Esophagus muscularis mucosa (tissue), 4 donors: ENCODE results near the gene B4GALT6. TPM values are rescaled to one million over a fixed set of nuclear protein-coding genes. Genes with fewer than 3 reads are reported as not detected.

Experiments used
- DNase-seq: peaks from one replicate; pipeline ENCODE4 v3.0.0-alpha.2; 2017; ENCODE audit errors: extremely low spot score
- H3K27ac ChIP-seq, 4 donors: fragments of 200-600 bp; sonication (generic); replicated peaks in 1 of 4; 1 replicate in 3 of 4; 2 replicates in 1 of 4; pipeline ENCODE4 v1.5.1; 2016 to 2019; ENCODE audit warnings: mild to moderate bottlenecking in 1 of 4
- H3K27me3 ChIP-seq, 4 donors: fragments of 200-600 bp; sonication (generic); one replicate each; pipeline versions ENCODE4 v1.5.1 to v1.6.0; 2016 to 2019
- H3K36me3 ChIP-seq, 4 donors: fragments of 200-600 bp; sonication (generic); one replicate each; pipeline ENCODE4 v1.5.1; 2016 to 2019
- H3K4me1 ChIP-seq, 4 donors: fragments of 200-600 bp; sonication (generic); one replicate each; pipeline ENCODE4 v1.5.1; 2016 to 2019
- H3K4me3 ChIP-seq, 4 donors: fragments of 200-600 bp; sonication (generic); 1 replicate in 2 of 4; 2 replicates in 2 of 4; pipeline ENCODE4 v1.5.1; 2016 to 2019; ENCODE audit warnings: mild to moderate bottlenecking in 4 of 4, moderate library complexity in 1 of 4
- H3K9me3 ChIP-seq, 4 donors: fragments of 200-600 bp; sonication (generic); 1 replicate in 3 of 4; 2 replicates in 1 of 4; pipeline ENCODE4 v1.5.1; 2016 to 2019
- EP300 ChIP-seq: sonication (generic); formaldehyde crosslinking; IDR thresholded peaks from one replicate; pipeline ENCODE4 v1.6.1; 2017; ENCODE audit warnings: antibody characterized with exemption
- POLR2A ChIP-seq: fragments of 450-650 bp; IDR thresholded peaks from one replicate; pipeline ENCODE4 v1.6.1; 2017; ENCODE audit warnings: antibody characterized with exemption, moderate library complexity, mild to moderate bottlenecking, low read depth
- POLR2AphosphoS5 ChIP-seq, 2 donors: sonication (generic); formaldehyde crosslinking; IDR thresholded peaks; one replicate each; pipeline ENCODE4 v1.6.1; 2017; ENCODE audit warnings: antibody characterized with exemption in 2 of 2
- WGBS: methylation state at CpG from one replicate; pipeline ENCODE4 v1.1.5; 2018; 5-methylcytosine and 5-hydroxymethylcytosine counted together
- intact Hi-C: fragments of 100-400 bp; cut with DNase I; formaldehyde crosslinking; loops from one replicate; pipeline ENCODE4 v1.15.1; 2023
- total RNA-seq, 4 donors: library from RNA; depleted of rRNA; stranded (reverse); fragments of >200 nt; gene quantifications; one replicate each; pipeline versions ENCODE4 v1.1.0 to v1.2.1, GENCODE V29; 2016
- TF ChIP-seq, protein P1 (sequence below), 3 experiments: fragments of 200-600 bp in 2 of 3; fragments of 450-650 bp in 1 of 3; sonication (generic) in 2 of 3; IDR thresholded peaks; one replicate each; pipeline ENCODE4 v1.5.1; 2017 to 2019; ENCODE audit warnings: antibody characterized with exemption in 3 of 3, mild to moderate bottlenecking in 2 of 3, moderate library complexity in 1 of 3

Gene B4GALT6
- total RNA-seq, 4 donors from 2014 or later = 4.5 to 12.0 (median 8.0) TPM

- 95% methylated on average over 3 of the region's 3 CpGs for WGBS
- no peak overlapping the region for H3K4me3 ChIP-seq
- no peaks in the 10 kb centered on the region for H3K4me1 ChIP-seq
- no peaks in the 10 kb centered on the region for H3K27me3 ChIP-seq
- H3K36me3 ChIP-seq = no peaks in the 10 kb centered on the region
- peaks cover 0 to 6% (median 0%) of the 10 kb centered on the region in 4 donors for H3K9me3 ChIP-seq
- TF ChIP-seq POLR2A = no peak
- TF ChIP-seq EP300 = no peak
- TF ChIP-seq POLR2AphosphoS5 (IDR thresholded peaks at IDR 0.05) = no peak
- TF ChIP-seq, protein P1, sequence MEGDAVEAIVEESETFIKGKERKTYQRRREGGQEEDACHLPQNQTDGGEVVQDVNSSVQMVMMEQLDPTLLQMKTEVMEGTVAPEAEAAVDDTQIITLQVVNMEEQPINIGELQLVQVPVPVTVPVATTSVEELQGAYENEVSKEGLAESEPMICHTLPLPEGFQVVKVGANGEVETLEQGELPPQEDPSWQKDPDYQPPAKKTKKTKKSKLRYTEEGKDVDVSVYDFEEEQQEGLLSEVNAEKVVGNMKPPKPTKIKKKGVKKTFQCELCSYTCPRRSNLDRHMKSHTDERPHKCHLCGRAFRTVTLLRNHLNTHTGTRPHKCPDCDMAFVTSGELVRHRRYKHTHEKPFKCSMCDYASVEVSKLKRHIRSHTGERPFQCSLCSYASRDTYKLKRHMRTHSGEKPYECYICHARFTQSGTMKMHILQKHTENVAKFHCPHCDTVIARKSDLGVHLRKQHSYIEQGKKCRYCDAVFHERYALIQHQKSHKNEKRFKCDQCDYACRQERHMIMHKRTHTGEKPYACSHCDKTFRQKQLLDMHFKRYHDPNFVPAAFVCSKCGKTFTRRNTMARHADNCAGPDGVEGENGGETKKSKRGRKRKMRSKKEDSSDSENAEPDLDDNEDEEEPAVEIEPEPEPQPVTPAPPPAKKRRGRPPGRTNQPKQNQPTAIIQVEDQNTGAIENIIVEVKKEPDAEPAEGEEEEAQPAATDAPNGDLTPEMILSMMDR (IDR thresholded peaks at IDR 0.05) = no peak
- no peak overlapping the region for H3K27ac ChIP-seq
- intact Hi-C loops = no loop called here
- DNase-seq = no peak
These were observed 11.6 kb upstream of the B4GALT6 start for GRCh38 chr18:31695989-31696388.

DNA sequence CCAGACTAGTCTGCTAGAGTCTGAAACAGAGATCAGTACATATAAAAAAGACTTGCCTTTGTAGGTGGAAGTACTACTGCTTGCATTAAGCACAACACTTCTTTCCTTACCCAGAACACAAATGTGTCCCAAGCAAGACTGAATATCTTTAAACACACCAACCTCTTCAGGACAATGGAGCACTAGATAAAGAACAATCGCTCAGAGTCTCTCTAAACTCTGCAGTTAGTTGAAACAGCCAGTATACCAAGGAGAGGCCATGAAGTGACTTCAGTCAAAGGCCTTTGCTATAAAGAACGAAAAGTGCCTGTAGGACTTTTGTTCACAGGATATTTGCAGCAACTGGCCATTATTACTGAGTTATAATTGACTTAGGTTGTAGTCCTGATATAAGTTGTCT is 9.9 kb upstream of the B4GALT6 start:
- DNase-seq = no peak
- 86% methylated on average over 2 of the region's 2 CpGs for WGBS
- H3K27ac ChIP-seq = no peak overlapping the region
- H3K4me3 ChIP-seq = no peak overlapping the region
- TF ChIP-seq POLR2AphosphoS5 (IDR thresholded peaks at IDR 0.05) (no peak), POLR2A (no peak), EP300 (no peak)
- no peaks in the 10 kb centered on the region for H3K27me3 ChIP-seq
- intact Hi-C loops = no loop called here
- H3K36me3 ChIP-seq = no peaks in the 10 kb centered on the region
- H3K9me3 ChIP-seq = peaks cover 0 to 6% (median 0%) of the 10 kb centered on the region in 4 donors
- H3K4me1 ChIP-seq = no peaks in the 10 kb centered on the region

- Histone ChIP-seq H3K4me1 (peaks cover 3 to 26% (median 16%) of the 10 kb centered on the region in 4 donors), H3K27ac (no peak overlapping the region), H3K36me3 (no peaks in the 10 kb centered on the region), H3K9me3 (no peaks in the 10 kb centered on the region), H3K27me3 (no peaks in the 10 kb centered on the region), H3K4me3 (no peak overlapping the region)
- TF ChIP-seq, protein P1 (IDR thresholded peaks at IDR 0.05) = no peak
- TF ChIP-seq POLR2A = no peak
- no peak for TF ChIP-seq POLR2AphosphoS5 (IDR thresholded peaks at IDR 0.05)
- no peak for TF ChIP-seq EP300
- intact Hi-C loops = loop anchor here (5.0 kb wide), 1 partner anchor 34 kb away; no protein-coding TSS in a partner anchor
- DNase-seq = no peak
- 68% methylated on average over 2 of the region's 2 CpGs for WGBS
These were observed 4.2 kb upstream of the B4GALT6 start for GRCh38 chr18:31688606-31689005.

- Histone ChIP-seq H3K4me3 (no peak overlapping the region), H3K9me3 (no peaks in the 10 kb centered on the region), H3K27ac (no peak overlapping the region), H3K27me3 (no peaks in the 10 kb centered on the region), H3K4me1 (peaks cover 3 to 33% (median 23%) of the 10 kb centered on the region in 4 donors), H3K36me3 (no peaks in the 10 kb centered on the region)
- intact Hi-C loops = loop anchor here (5.0 kb wide), 1 partner anchor 35 kb away; no protein-coding TSS in a partner anchor
- DNase-seq = no peak
- TF ChIP-seq, protein P1 (IDR thresholded peaks at IDR 0.05) = peak in 1 of 3 experiments; percentile 9
- TF ChIP-seq EP300 = no peak
- WGBS = 70% methylated on average over 6 of the region's 6 CpGs
These were observed 2.9 kb upstream of the B4GALT6 start for GRCh38 chr18:31686986-31687928.

GRCh38 chr18:31686572-31686971 is 2.2 kb upstream of the B4GALT6 start:
- peaks cover 3 to 33% (median 23%) of the 10 kb centered on the region in 4 donors for H3K4me1 ChIP-seq
- intact Hi-C loops = loop anchor here (5.0 kb wide), 1 partner anchor 36 kb away; no protein-coding TSS in a partner anchor
- TF ChIP-seq POLR2A (no peak), POLR2AphosphoS5 (IDR thresholded peaks at IDR 0.05) (no peak), EP300 (no peak)
- TF ChIP-seq, protein P1 (IDR thresholded peaks at IDR 0.05) = no peak
- no peak overlapping the region for H3K27ac ChIP-seq
- no peak for DNase-seq
- H3K9me3 ChIP-seq = no peaks in the 10 kb centered on the region
- H3K27me3 ChIP-seq = no peaks in the 10 kb centered on the region
- no peak overlapping the region for H3K4me3 ChIP-seq
- no peaks in the 10 kb centered on the region for H3K36me3 ChIP-seq
